Activated CD8-positive, alpha-beta memory T cell treated with anti-CD3 and anti-CD28 coated beads, Interleukin-2, amount 50 U/mL, for 1 hour (primary cell): ENCODE data around the gene PLTP.

ENCODE experiments used
- DNase-seq: peaks from one replicate; pipeline ENCODE4 v3.0.0-alpha.2; 2020; ENCODE audit errors: extremely low read depth

Gene PLTP

GRCh38 chr20:45873409-45874103 is 38.4 kb downstream of the PLTP start:
- no peak for DNase-seq

- no peak for DNase-seq
These were observed 39.3 kb downstream of the PLTP start for GRCh38 chr20:45872626-45873025.

GRCh38 chr20:45867819-45868176 is 44.2 kb downstream of the PLTP start:
- no peak for DNase-seq

GRCh38 chr20:45867136-45867818 is 44.7 kb downstream of the PLTP start:
- DNase-seq, result no peak

GRCh38 chr20:45866454-45866853 is 45.5 kb downstream of the PLTP start:
- no peak for DNase-seq

- no peak for DNase-seq
These were observed 48.1 kb downstream of the PLTP start for GRCh38 chr20:45863543-45864470.

- no peak for DNase-seq
These were observed 50.5 kb downstream of the PLTP start for GRCh38 chr20:45861221-45862075.

GRCh38 chr20:45860560-45861220 is 51.3 kb downstream of the PLTP start:
- no peak for DNase-seq

GRCh38 chr20:45859916-45860315 is 52.0 kb downstream of the PLTP start:
- no peak for DNase-seq

GRCh38 chr20:45857882-45858216 is 54.1 kb downstream of the PLTP start:
- no peak for DNase-seq

- DNase-seq, result peak; percentile 97
These were observed 54.7 kb downstream of the PLTP start, which contains the start of the genes ACOT8 and ZSWIM3 for GRCh38 chr20:45857114-45857881. Gene ACOT8, minus strand, starts transcription at chr20:45857392. Its CDS starts 77 bp downstream, at chr20:45857315. Gene ZSWIM3, plus strand, starts transcription at chr20:45857614. Its CDS starts 212 bp downstream, at chr20:45857826.

GRCh38 chr20:45853484-45853883 is 58.5 kb downstream of the PLTP start:
- no peak for DNase-seq

- DNase-seq, result no peak
These were observed 59.6 kb downstream of the PLTP start for GRCh38 chr20:45852326-45852725.

GRCh38 chr20:45851501-45851900 is 60.5 kb downstream of the PLTP start:
- no peak for DNase-seq

- DNase-seq, result no peak
These were observed 61.0 kb downstream of the PLTP start for GRCh38 chr20:45850926-45851325.

GRCh38 chr20:45850238-45850637 is 61.7 kb downstream of the PLTP start:
- DNase-seq, result no peak

GRCh38 chr20:45848969-45849582 is 62.9 kb downstream of the PLTP start:
- no peak for DNase-seq
